Measurements from ENCODE around the gene APOO.

DNA sequence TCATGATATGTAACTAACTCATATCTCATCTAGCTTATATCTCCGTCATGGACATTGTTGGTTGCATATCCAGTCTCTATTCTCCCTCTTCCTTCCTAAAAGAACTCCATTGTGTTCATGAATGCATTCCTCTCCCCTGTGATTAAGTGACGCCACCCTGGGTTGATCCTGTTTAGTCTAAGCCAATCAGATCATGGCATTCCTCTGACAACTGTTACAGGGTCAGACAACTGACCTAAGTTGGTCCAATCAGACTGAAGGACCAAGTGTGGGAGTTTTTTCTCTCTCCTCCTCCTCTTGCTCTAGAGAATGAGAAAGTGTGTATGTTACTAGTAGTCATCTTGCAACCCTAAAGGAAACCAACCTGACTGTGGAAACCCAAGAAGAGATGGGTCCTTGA is 3.6 kb downstream of the APOO start:
- TF ChIP-seq, protein P1, sequence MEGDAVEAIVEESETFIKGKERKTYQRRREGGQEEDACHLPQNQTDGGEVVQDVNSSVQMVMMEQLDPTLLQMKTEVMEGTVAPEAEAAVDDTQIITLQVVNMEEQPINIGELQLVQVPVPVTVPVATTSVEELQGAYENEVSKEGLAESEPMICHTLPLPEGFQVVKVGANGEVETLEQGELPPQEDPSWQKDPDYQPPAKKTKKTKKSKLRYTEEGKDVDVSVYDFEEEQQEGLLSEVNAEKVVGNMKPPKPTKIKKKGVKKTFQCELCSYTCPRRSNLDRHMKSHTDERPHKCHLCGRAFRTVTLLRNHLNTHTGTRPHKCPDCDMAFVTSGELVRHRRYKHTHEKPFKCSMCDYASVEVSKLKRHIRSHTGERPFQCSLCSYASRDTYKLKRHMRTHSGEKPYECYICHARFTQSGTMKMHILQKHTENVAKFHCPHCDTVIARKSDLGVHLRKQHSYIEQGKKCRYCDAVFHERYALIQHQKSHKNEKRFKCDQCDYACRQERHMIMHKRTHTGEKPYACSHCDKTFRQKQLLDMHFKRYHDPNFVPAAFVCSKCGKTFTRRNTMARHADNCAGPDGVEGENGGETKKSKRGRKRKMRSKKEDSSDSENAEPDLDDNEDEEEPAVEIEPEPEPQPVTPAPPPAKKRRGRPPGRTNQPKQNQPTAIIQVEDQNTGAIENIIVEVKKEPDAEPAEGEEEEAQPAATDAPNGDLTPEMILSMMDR (IDR thresholded peaks at IDR 0.05; ENCODE audit: insufficient read depth, low read length, poor library complexity, severe bottlenecking) = no peak
- no peak for TF ChIP-seq EZH2phosphoT487 (conservative IDR thresholded peaks at IDR 0.05; ENCODE audit: low read length)

All from SU-DHL-6 (cell line).